Coronary artery (tissue), 2 donors: Measurements from ENCODE around the gene EFTUD2.

ENCODE experiments used
- DNase-seq: peaks from one replicate; pipeline ENCODE4 v3.0.0-alpha.2; 2017; ENCODE audit warnings: low spot score
- H3K27ac ChIP-seq, 2 donors: fragments of 200-600 bp; sonication (generic); one replicate each; pipeline ENCODE4 v1.5.1; 2016 to 2019
- H3K4me3 ChIP-seq: fragments of 200-600 bp; sonication (generic); 2 replicates; pipeline ENCODE4 v1.5.1; 2016; ENCODE audit warnings: mild to moderate bottlenecking, moderate library complexity
- CTCF ChIP-seq: fragments of 200-600 bp; sonication (generic); IDR thresholded peaks from one replicate; pipeline ENCODE4 v1.5.1; 2019; ENCODE audit warnings: antibody characterized with exemption

Gene EFTUD2

GRCh38 chr17:44930667-44931066 is 31.4 kb upstream of the EFTUD2 start:
- no peak overlapping the region for H3K27ac ChIP-seq
- TF ChIP-seq CTCF, result no peak

GRCh38 chr17:44928950-44929720 is 29.9 kb upstream of the EFTUD2 start:
- TF ChIP-seq CTCF, result no peak
- DNase-seq, result no peak
- Histone ChIP-seq H3K27ac (no peak overlapping the region), H3K4me3 (no peak overlapping the region)

More at GRCh38 chr17:44930667-44931066, 31.4 kb upstream of the EFTUD2 start:
- H3K4me3 ChIP-seq, result no peak overlapping the region
- no peak for DNase-seq

- DNase-seq, result no peak
- Histone ChIP-seq H3K4me3 (no peak overlapping the region), H3K27ac (no peak overlapping the region)
- no peak for TF ChIP-seq CTCF
These were observed 28.9 kb upstream of the EFTUD2 start for GRCh38 chr17:44928136-44928535.

GRCh38 chr17:44927696-44928095 is 28.5 kb upstream of the EFTUD2 start:
- no peak for DNase-seq
- no peak for TF ChIP-seq CTCF
- H3K4me3 ChIP-seq, result no peak overlapping the region
- H3K27ac ChIP-seq, result no peak overlapping the region

GRCh38 chr17:44926821-44927525 is 27.7 kb upstream of the EFTUD2 start:
- no peak overlapping the region for H3K4me3 ChIP-seq
- H3K27ac ChIP-seq, result no peak overlapping the region
- TF ChIP-seq CTCF, result no peak
- DNase-seq, result no peak

GRCh38 chr17:44925731-44926697 is 26.8 kb upstream of the EFTUD2 start:
- DNase-seq, result no peak
- H3K27ac ChIP-seq, result no peak overlapping the region
- no peak for TF ChIP-seq CTCF
- H3K4me3 ChIP-seq, result no peak overlapping the region
